OCI-M1 (cell line): ENCODE data around the gene GRIN2A.

ENCODE experiments used
- DNase-seq: peaks from one replicate; lab custom pipeline; 2025; lab: John Stamatoyannopoulos, UW

Gene GRIN2A

DNA sequence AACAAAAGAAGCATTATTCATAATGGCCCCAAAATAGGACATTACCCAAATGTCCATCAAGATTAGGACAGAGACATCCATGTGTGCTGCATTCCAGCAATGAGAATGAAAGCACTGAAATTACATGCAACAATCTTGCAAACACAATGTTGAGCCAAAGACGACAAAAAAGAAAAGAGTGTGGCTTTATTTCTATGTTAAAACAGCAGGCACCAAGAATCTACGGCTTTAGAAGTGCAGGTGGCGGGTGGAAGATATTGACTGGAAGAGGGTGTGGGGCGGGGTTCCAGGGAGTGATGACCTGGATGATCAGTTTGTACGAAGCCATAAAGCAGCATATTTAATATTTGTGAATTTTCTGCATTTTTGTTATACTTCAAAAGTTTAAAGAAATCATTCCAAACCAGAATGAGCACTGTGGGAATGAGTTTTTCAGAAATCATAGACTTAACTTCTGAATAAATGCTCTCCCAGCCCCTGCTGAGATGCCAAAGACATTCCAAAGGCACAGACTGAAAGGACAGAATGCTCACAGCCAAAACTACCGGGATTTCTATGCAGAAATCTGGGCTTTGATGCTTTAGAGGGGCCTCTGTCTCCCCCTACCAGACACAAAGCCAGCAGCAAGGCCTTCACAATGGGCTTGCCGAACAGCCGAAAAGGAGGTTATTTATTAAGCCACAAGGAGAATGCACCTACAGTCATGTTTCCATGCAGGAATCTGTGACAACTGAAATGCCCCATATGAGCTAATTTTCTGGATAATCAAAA is 361.6 kb downstream of the GRIN2A start:
- DNase-seq: no peak

DNA sequence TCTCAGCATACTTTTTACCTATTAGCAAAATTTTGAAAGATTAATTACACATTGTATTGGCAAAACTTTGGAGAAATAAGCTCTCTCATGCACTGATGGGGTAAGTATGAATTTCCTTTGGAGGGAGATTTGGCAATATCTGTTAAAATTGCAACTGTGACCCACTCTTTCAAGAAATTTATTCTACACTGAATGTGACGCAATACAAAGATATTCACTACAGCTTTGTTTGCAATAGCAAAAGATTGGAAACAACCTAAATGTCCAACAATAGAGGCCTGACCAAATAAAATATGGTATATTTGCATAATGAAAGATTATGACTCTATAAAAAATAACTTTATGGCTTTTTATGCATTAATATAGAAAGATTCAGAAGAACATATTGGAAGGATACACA is 363.5 kb downstream of the GRIN2A start:
- DNase-seq: no peak

DNA sequence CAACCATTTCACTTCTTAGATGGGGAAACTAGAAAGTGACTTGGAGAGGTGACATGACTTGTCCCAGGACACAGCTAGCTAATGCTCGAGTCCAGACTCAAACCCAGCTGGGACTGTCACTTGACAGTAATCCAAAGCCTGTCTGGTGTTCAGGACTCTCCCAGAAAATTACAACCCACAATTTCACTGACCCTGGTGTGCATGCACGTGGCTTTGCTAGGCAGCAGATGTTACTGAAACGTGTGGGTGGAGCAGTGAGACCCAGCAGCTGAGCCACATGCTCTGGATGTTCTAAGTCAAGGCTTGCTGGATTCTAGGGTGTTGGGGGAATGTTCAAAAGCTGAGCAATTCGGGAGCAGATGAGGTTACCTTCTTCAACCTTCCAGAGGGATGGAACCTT is 364.6 kb downstream of the GRIN2A start:
- DNase-seq: no peak

- DNase-seq: no peak
These were observed 365.6 kb downstream of the GRIN2A start for GRCh38 chr16:9816644-9817043.

DNA sequence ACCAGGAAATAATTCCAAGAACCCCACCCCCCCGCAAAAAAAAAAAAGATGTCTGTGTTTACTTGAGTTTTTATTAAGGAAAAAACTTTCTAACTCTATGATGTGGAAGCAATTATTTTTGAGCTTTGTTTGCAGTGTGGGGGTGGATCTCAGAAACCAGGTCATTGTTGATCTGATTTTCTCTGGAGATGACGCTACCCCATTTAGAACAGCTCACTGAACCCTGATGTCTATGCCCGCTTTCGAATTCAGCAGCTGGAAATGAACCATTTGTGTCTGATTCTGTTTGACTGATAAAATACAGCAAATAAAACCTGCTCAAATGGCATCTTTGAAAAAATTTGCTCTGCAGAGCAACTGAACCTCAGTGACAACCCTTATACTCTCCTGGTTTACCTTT is 368.6 kb downstream of the GRIN2A start:
- DNase-seq: no peak

GRCh38 chr16:9808210-9808609 is 374.0 kb downstream of the GRIN2A start:
- DNase-seq: no peak

- no peak for DNase-seq
These were observed 374.9 kb downstream of the GRIN2A start for GRCh38 chr16:9807302-9807701.

GRCh38 chr16:9805109-9805508 is 377.1 kb downstream of the GRIN2A start:
- no peak for DNase-seq

- no peak for DNase-seq
These were observed 380.1 kb downstream of the GRIN2A start for GRCh38 chr16:9802160-9802559.

GRCh38 chr16:9801651-9802050 is 380.6 kb downstream of the GRIN2A start:
- DNase-seq: no peak

GRCh38 chr16:9800186-9800738 is 382.0 kb downstream of the GRIN2A start:
- DNase-seq: no peak

- DNase-seq: no peak
These were observed 383.2 kb downstream of the GRIN2A start for GRCh38 chr16:9798952-9799580.

- DNase-seq: no peak
These were observed 383.8 kb downstream of the GRIN2A start for GRCh38 chr16:9798474-9798873.

DNA sequence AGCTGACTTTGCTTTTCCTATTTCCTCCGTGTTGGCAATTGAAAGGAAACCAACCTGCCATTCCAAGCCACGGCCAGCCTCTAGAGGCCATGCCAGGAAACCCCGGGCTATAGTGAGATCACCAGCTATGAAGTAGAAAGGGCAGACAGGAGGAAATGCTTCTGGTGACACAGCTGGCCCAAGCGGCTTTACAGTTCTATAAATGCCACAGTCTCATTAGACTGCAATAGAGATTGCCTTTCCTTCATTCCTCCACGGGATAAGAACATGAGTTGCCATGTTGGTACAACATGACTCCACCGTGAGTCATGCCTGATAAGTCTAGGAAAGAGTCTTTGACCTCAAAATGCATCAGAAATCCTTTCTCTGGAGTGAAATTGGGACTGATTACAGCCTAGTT is 384.9 kb downstream of the GRIN2A start:
- no peak for DNase-seq

DNA sequence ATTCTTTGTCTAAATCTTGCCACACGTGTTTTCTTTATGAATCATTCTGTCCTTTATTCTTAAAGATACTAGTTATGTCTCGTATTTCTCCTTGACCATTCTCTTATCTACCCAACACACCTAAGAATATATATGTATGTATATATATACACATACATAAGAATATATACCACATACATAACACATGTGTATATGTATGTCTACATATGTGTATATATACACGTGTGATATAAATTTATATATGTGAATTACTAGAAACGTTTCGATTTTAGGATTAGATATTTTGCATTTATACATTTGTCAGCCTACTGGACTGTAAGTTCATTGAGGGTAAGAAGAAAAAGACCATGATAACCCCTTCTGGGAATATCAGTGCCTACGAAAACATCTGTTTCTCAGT is 388.6 kb downstream of the GRIN2A start:
- no peak for DNase-seq

DNA sequence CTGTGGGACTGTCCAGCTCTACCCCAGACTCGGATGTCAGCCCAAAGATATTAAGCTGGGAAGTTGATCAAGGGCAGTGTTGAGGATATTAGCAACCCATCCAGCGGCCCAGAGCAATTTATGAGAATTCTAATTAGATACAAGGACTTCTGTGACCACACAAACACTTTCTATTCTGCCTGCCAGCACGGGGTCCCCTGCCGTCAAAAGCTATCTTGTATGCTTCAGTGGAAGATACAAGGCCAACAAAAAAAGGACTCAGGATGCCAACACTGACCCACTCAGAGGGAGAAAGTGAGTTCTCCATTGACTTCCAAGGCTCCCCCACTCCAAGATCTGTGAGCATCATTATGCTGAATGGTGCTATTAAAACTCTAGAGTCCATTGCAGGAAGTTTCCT is 390.7 kb downstream of the GRIN2A start:
- no peak for DNase-seq

GRCh38 chr16:9790199-9790598 is 392.0 kb downstream of the GRIN2A start:
- DNase-seq: no peak

- peak; percentile 29 for DNase-seq
These were observed 394.5 kb downstream of the GRIN2A start for GRCh38 chr16:9787717-9788116.

DNA sequence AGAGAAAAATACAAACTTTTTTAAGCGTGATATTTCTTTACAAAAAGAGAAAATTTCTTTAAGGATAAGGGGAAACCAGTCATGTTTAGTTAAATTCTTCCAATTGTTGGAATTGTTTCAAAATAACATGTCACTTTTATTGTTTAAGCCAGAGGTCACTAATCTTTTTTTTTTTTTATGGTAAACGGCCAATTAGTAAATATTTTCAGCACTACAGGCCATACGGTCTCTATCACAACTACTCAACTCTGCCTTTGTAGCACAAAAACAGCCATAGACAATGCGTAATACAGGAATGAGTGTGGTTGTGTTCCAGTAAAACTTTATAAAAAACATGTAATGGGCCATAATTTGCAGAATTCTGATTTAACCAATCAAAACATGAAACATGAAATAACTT is 401.4 kb downstream of the GRIN2A start:
- no peak for DNase-seq

GRCh38 chr16:9778849-9779248 is 403.4 kb downstream of the GRIN2A start:
- no peak for DNase-seq

GRCh38 chr16:9775998-9776397 is 406.2 kb downstream of the GRIN2A start:
- no peak for DNase-seq

- DNase-seq: no peak
These were observed 408.9 kb downstream of the GRIN2A start for GRCh38 chr16:9773289-9773688.

GRCh38 chr16:9772526-9773225 is 409.6 kb downstream of the GRIN2A start:
- DNase-seq: no peak
